ENCODE measurements around the gene SLC43A3.

GRCh38 chr11:57390535-57390934, 36.4 kb downstream of the SLC43A3 start, which contains the start of gene PRG2:
- TF ChIP-seq CTCF (IDR thresholded peaks at IDR 0.05; ENCODE audit: poor library complexity) (no peak), EZH2 (IDR thresholded peaks at IDR 0.05; ENCODE audit: borderline replicate concordance) (no peak)

Measured in hepatocyte (in vitro differentiated cells).